Adrenal gland (tissue), 12 donors: ENCODE data around the gene TACR2. TPM values are rescaled to one million over a fixed set of nuclear protein-coding genes. Genes with fewer than 3 reads are reported as not detected.

Experiments used
- DNase-seq, 7 donors: peaks; one replicate each; pipeline ENCODE4 v3.0.0-alpha.2; 2019 to 2020
- H3K27ac ChIP-seq, 5 donors: fragments of 200-600 bp; sonication (generic) in 4 of 5; 1 replicate in 3 of 5; 2 replicates in 2 of 5; pipeline versions ENCODE4 v1.5.1 to v1.8.0; 2016 to 2020; ENCODE audit warnings: mild to moderate bottlenecking in 1 of 5
- H3K27me3 ChIP-seq: fragments of 200-600 bp; 2 replicates; pipeline ENCODE4 v1.8.0; 2021
- H3K36me3 ChIP-seq, 2 donors: fragments of 200-600 bp; replicated peaks in 1 of 2; 1 replicate in 1 of 2; 2 replicates in 1 of 2; pipeline versions ENCODE4 v1.5.1 to v1.8.0; 2018 to 2022
- H3K4me1 ChIP-seq, 2 donors: fragments of 200-600 bp; replicated peaks in 1 of 2; 1 replicate in 1 of 2; 2 replicates in 1 of 2; pipeline versions ENCODE4 v1.5.1 to v1.8.0; 2018 to 2021
- H3K4me3 ChIP-seq, 4 donors: fragments of 200-600 bp; sonication (generic) in 3 of 4; one replicate each; pipeline ENCODE4 v1.5.1; 2016 to 2018
- H3K9me3 ChIP-seq, 3 donors: fragments of 200-600 bp; sonication (generic) in 1 of 3; replicated peaks in 1 of 3; 1 replicate in 2 of 3; 2 replicates in 1 of 3; pipeline versions ENCODE4 v1.5.1 to v1.8.0; 2016 to 2021
- POLR2A ChIP-seq, 2 donors: fragments of 450-650 bp; IDR thresholded peaks; one replicate each; pipeline ENCODE4 v1.6.1; 2017; ENCODE audit warnings: antibody characterized with exemption in 2 of 2, mild to moderate bottlenecking in 2 of 2, moderate library complexity in 1 of 2
- WGBS, 4 donors: extraction: QIAGEN DNeasy Blood & Tissue Kit in 2 of 4; methylation state at CpG; one replicate each; pipeline versions ENCODE4 v1.1.5 to v1.1.7; 2013 to 2017; 5-methylcytosine and 5-hydroxymethylcytosine counted together
- intact Hi-C, 2 donors: fragments of 100-400 bp; cut with DNase I; formaldehyde crosslinking; loops; one replicate each; pipeline versions ENCODE4 v1.14.1 to v1.15.0; 2022 to 2023
- polyA plus RNA-seq, 3 donors: library from polyadenylated mRNA; stranded (reverse); fragments of 200-250 nt in 2 of 3; fragments of 350-450 nt in 1 of 3; fragmentation: Illumina TruSeq in 1 of 3; extraction: RNeasy Lipid Tissue Mini Kit (QIAGEN cat#74804) in 1 of 3; gene quantifications; one replicate each; pipeline ENCODE4 v1.2.3, GENCODE V29; 2013 to 2014
- total RNA-seq, 9 donors: library from RNA; depleted of rRNA in 4 of 9; stranded (reverse); fragments of >200 nt in 4 of 9; fragments of 120-200 nt in 1 of 9; fragmentation: NEBNext Ultra II Directional in 1 of 9; extraction: Animal tissue kit (Norgen Biotek cat#: 25700) in 1 of 9; gene quantifications; one replicate each; pipeline versions ENCODE4 v1.1.0 to v1.2.4, GENCODE V29; 2013 to 2023
- TF ChIP-seq, protein P1 (sequence below), 6 experiments: fragments of 450-650 bp in 4 of 6; fragments of 200-600 bp in 2 of 6; sonication (generic) in 1 of 6; IDR thresholded peaks; 1 replicate in 5 of 6; 2 replicates in 1 of 6; pipeline versions ENCODE4 v1.5.1 to v1.8.0; 2016 to 2021; ENCODE audit warnings: antibody characterized with exemption in 6 of 6, mild to moderate bottlenecking in 2 of 6, moderate library complexity in 1 of 6
- donor health status: healthy with polysubstance abuse.
- donor health status: Bipolar disorder and iron deficiency.
- donor health status: DM: yes; HTN: yes; CAD: no.
- donor health status: DM: no; HTN: no; CAD: no.
- donor health status: DM: no; HTN: no; CAD: no.
- donor health status: DM: yes; HTN: yes; CAD: no.

The TACR2 gene
- total and polyA plus RNA-seq, 12 donors, result 0.11 to 0.55 (median 0.35) TPM; not detected in 3

DNA sequence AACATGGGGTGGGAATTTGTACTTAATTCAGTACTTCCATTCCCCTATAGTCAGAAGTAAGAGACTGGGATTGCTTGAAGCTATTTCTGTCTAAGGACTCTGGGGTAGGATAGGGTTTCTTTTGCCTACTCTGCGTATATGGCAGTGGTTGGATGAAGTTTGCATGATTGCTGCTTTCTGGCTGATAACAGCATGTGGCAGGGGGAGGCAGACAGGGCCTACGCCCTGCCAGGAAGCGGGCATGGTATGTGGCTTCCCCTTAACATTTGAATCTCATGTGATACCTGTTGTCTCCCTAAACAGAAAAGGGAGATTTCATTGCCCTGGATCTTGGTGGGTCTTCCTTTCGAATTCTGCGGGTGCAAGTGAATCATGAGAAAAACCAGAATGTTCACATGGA, 57.1 kb downstream of the TACR2 start:
- 85 to 95% (median 88%) methylated on average over 5 of the region's 5 CpGs for WGBS, 4 donors
- H3K36me3 ChIP-seq, result peaks cover 0 to 9% of the 10 kb centered on the region in 2 donors
- no peak overlapping the region for H3K4me3 ChIP-seq
- TF ChIP-seq POLR2A (IDR thresholded peaks at IDR 0.05), result no peak
- TF ChIP-seq, protein P1, sequence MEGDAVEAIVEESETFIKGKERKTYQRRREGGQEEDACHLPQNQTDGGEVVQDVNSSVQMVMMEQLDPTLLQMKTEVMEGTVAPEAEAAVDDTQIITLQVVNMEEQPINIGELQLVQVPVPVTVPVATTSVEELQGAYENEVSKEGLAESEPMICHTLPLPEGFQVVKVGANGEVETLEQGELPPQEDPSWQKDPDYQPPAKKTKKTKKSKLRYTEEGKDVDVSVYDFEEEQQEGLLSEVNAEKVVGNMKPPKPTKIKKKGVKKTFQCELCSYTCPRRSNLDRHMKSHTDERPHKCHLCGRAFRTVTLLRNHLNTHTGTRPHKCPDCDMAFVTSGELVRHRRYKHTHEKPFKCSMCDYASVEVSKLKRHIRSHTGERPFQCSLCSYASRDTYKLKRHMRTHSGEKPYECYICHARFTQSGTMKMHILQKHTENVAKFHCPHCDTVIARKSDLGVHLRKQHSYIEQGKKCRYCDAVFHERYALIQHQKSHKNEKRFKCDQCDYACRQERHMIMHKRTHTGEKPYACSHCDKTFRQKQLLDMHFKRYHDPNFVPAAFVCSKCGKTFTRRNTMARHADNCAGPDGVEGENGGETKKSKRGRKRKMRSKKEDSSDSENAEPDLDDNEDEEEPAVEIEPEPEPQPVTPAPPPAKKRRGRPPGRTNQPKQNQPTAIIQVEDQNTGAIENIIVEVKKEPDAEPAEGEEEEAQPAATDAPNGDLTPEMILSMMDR (IDR thresholded peaks at IDR 0.05), result no peak
- H3K27me3 ChIP-seq, result no peaks in the 10 kb centered on the region
- DNase-seq, result no peak
- H3K4me1 ChIP-seq, result peaks cover 3 to 13% of the 10 kb centered on the region in 2 donors
- no peak overlapping the region for H3K27ac ChIP-seq
- H3K9me3 ChIP-seq, result no peaks in the 10 kb centered on the region
- intact Hi-C loops, result no loop called here

DNA sequence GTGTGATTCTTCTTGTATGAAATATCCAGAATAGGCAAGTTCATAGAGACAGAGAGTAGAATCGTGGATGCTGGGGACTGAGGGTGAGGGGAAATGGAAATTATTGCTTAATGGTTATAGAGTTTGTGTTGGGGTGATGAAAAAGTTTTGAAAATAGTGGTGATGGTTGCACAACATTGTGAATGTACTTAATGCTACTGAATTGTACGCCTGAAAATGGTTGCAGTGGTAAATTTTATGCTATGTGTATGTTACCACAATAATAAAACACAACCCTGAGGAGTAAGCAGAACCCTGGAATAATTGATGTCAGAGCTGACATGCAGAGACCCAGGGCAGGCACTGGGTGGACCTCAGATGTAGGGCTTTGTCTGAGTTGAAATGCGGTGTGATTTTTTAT, 57.6 kb downstream of the TACR2 start:
- peaks cover 3 to 13% of the 10 kb centered on the region in 2 donors for H3K4me1 ChIP-seq
- no peak for TF ChIP-seq POLR2A (IDR thresholded peaks at IDR 0.05)
- TF ChIP-seq, protein P1 (IDR thresholded peaks at IDR 0.05), result no peak
- H3K27me3 ChIP-seq, result no peaks in the 10 kb centered on the region
- no peaks in the 10 kb centered on the region for H3K9me3 ChIP-seq
- DNase-seq, result no peak
- no peak overlapping the region for H3K27ac ChIP-seq
- H3K4me3 ChIP-seq, result no peak overlapping the region
- WGBS, 4 donors, result 80 to 88% (median 82%) methylated on average over 3 of the region's 3 CpGs
- peaks cover 0 to 9% of the 10 kb centered on the region in 2 donors for H3K36me3 ChIP-seq
- intact Hi-C loops, result no loop called here

DNA sequence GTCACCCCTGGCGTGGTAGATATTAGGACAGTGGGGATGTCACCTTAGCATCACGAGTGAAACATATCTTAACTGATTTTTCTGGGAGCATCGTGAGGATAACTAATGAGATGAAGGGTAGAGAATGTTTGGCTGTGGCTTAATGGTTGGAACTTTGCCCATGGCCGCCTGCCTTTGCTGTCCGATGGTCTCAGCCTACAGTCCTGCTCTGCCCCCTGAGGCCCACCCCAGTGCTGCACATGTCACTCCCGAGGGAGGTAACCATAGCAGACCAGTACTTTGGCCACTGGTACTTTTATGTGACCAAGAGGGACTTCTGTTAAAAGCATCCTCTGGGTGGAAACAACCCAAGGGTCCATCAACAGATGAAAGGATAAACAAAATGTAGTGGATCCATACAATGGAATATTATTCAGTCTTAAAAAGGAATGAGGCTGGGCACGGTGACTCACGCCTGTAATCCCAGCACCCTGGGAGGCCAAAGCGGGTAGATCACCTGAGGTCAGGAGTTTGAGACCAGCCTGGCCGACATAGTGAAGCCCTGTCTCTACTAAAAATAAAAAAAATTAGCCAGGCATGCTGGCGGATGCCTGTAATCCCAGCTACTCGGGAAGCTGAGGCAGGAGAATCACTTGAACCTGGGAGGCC, 58.4 kb downstream of the TACR2 start:
- H3K36me3 ChIP-seq, result peaks cover 0 to 9% of the 10 kb centered on the region in 2 donors
- H3K9me3 ChIP-seq, result no peaks in the 10 kb centered on the region
- TF ChIP-seq, protein P1 (IDR thresholded peaks at IDR 0.05), result no peak
- no peak for TF ChIP-seq POLR2A (IDR thresholded peaks at IDR 0.05)
- peaks cover 3 to 13% of the 10 kb centered on the region in 2 donors for H3K4me1 ChIP-seq
- no peak overlapping the region for H3K27ac ChIP-seq
- DNase-seq, result no peak
- intact Hi-C loops, result no loop called here
- no peaks in the 10 kb centered on the region for H3K27me3 ChIP-seq
- WGBS, 4 donors, result 86 to 93% (median 92%) methylated on average over 12 of the region's 12 CpGs
- H3K4me3 ChIP-seq, result no peak overlapping the region

DNA sequence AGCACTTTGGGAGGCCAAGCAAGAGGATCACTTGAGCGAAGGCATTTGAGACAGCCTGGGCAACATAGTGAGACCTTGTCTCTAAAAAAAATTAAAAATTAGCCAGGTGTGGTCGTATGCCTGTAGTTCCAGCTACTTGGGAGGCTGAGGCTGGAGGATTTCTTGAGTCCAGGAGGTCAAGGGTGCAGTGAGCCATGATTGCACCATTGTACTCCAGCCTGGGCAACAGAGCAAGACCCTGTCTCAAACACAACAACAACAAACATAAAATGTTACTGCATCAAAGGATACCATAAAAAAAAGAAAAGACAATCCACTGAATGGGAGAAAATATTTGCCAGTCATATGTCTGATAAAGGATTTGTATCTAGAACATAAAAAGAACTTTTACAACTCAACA, 60.5 kb downstream of the TACR2 start:
- no peak overlapping the region for H3K4me3 ChIP-seq
- H3K4me1 ChIP-seq, result peaks cover 0 to 3% of the 10 kb centered on the region in 2 donors
- H3K9me3 ChIP-seq, result no peaks in the 10 kb centered on the region
- no peak for TF ChIP-seq POLR2A (IDR thresholded peaks at IDR 0.05)
- TF ChIP-seq, protein P1 (IDR thresholded peaks at IDR 0.05), result no peak
- H3K27ac ChIP-seq, result no peak overlapping the region
- 96 to 100% (median 97%) methylated on average over 2 of the region's 2 CpGs for WGBS, 4 donors
- H3K27me3 ChIP-seq, result no peaks in the 10 kb centered on the region
- no peak for DNase-seq
- intact Hi-C loops, result no loop called here
- H3K36me3 ChIP-seq, result peaks cover 0 to 3% of the 10 kb centered on the region in 2 donors
